ACHN (cell line): ENCODE results near the gene SURF4.
A peak's percentile ranks its signal among the peaks of the same experiment; 100 is the strongest.
"Not testable (repeated sequence)": the region's sequence is repeated elsewhere in the genome, so short reads cannot be mapped to it uniquely, and the experiment has no call there.

ENCODE experiments used
- DNase-seq: peaks from one replicate; pipeline ENCODE4 v3.0.0-alpha.2; 2015
- in situ Hi-C: cut with HindIII; loops from 2 replicates; pipeline ENCODE4 v1.10.0; 2017; ENCODE audit warnings: low sequenced_read_pairs, low pct_ligation_motif_present, low pct_unique_long_range_greater_than_20kb

SURF4 gene

DNA sequence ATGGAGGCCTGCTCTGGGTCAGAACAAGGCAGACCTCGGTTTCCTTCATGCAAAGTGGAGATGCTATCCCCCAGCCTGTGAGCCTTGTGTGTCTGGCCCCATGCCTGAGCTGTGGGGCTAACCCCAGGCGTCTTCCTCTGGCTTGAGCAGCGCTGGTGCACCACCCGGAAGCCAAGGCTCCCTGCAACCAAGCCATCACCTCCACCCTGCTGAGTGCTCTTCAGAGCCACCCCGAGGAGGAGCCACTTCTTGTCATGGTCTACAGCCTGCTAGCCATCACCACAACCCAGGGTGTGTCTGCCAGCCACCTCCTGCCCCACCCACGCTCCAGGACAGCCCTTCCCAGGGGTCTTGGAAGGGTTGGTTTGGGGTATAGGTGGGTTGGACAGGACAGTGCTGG lies 25.7 kb upstream of the SURF4 start:
- in situ Hi-C loops, result no loop called here
- DNase-seq, result no peak

DNA sequence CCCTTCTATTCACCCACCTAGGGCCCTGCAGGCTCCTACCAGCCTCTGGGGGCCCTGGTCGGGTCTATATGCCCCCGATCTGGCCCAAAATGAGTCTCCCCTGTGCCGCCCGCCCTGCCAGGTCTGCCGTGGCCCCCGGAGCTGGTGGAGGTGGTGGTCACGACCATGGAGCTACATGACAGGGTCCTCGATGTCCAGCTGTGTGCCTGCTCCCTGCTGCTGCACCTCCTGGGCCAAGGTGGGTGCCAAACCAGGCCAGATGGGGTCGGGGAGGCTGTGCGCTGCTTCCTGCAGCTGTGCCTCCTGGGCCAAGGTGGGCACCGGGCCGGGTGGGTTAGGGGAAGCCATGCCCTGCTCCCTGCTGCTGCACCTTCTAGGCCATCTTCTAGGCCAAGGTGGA lies 24.4 kb upstream of the SURF4 start:
- no peak for DNase-seq
- in situ Hi-C loops, result no loop called here

DNA sequence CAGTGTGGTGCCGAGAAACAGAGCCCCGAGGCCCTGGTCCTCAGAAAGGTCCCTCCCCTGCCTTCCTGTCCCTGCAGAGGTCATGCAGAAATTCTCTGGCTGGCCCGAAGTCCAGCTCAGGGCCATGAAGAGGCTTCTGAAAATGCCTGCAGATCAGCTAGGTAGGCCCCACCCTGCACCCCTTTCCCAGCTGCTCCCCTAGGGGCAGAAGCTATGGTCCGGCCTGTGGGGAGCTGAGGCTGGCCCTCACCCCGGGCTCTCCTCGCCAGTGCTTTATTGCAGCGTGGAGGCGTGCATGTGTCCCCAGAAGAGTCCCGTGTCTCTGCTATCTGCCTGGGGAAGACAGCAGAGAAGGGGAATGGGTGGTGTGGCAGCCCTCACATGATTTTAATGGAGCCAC lies 22.0 kb upstream of the SURF4 start:
- in situ Hi-C loops, result no loop called here
- no peak for DNase-seq

DNA sequence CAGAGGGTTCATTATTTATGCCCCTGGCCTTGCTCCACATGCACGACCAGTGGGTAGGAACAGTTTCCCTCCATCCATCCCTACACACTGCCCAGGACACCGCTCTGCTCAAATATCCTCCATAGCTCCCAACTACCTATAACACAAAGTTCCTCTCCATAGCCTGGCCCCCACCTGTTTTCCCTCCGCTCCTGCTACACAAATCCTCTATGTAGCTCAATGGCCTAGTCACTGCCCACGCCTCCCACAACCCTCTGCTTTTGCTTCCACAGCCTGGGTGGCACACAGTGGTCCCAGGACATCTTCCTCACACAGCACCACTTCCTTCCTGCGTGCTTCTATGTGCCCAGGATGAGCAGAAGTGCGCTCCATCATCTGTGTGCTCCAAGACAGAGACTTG lies 21.5 kb upstream of the SURF4 start:
- no peak for DNase-seq
- in situ Hi-C loops, result no loop called here

DNA sequence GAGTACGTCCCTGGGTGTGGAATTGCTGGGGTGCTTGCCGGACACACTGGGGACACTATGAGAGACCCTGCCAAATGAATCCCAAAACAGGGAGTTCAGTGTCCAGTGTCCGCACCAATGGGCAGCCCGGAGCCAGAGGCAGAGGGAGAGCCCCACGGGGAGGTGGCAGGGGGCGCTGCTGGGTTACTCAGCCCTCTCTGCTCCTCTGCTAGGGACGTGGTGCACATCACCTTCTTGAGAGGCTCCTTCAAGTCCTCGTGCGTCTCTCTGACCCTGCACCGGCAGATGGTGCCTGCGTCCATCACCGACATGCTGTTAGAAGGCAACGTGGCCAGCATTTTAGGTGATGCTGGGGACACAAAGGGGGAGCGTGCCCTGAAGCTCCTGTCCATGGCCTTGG lies 21.1 kb upstream of the SURF4 start:
- in situ Hi-C loops, result no loop called here
- DNase-seq, result peak; percentile 13

DNA sequence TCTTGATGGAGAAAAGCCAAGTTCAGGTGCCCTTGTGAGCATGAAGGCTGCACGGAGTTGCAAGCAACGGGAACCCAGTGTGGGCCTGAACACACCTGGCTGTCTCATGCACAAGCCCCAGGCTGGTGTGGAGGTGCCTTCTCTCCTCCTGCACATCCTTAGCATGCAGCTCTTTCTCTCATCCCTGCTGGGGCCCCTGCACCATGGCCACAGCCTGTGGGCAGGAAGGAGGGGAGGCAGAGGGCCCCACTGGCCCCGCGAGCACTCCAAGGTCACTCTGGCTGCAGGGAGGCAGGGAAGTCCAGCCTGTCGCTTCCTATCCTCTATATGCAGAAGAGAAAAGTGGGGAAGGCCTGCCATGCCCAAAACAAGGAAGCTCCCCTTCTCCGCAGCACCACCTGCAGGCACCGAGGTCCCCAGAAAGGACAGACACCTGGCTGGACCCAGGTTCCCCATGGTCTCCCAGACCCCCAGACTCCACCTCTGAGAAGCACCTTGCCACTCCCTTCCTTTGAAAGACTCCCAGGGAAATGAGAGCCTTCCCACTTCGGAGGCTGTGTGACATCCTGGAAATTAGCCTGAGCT lies 18.9 kb upstream of the SURF4 start:
- in situ Hi-C loops, result no loop called here
- no peak for DNase-seq

DNA sequence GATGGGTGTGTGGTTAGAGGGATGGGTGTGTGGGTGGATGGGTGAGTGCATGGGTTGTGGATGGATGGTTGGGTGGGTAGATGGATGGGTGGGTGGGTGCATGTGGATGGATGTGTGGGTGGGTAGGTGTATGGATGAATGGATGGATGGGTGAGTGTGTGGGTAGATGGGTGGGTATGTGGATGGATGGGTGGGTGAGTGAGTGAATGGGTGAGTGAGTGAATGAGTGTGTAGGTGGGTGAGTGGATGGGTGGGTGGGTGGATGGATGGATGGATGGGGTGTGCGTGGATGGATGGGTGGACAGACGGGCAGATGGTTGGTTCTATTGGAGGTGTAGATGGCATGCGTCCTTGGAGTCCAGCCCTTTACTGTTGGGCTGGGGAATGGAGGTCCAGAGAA lies 17.5 kb upstream of the SURF4 start:
- DNase-seq, result no peak
- in situ Hi-C loops, result no loop called here

DNA sequence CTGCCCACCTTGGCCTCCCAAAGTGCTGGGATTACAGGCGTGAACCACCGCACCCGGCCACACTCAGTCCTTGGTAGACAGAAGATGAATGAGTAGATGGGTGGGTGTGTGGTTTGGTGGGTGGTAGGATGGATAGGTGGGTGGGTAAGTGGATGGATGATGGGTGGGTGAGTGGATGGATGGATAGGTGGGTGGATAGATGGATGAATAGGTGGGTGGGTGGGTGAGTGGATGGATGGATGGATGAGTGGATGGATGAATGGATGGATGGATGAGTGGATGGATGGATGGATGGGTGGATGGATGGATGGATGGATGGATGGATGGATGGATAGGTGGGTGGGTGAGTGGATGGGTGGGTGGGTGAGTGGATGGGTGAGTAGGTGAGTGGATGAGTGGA lies 16.4 kb upstream of the SURF4 start:
- in situ Hi-C loops, DNase-seq: not testable (repeated sequence)

DNA sequence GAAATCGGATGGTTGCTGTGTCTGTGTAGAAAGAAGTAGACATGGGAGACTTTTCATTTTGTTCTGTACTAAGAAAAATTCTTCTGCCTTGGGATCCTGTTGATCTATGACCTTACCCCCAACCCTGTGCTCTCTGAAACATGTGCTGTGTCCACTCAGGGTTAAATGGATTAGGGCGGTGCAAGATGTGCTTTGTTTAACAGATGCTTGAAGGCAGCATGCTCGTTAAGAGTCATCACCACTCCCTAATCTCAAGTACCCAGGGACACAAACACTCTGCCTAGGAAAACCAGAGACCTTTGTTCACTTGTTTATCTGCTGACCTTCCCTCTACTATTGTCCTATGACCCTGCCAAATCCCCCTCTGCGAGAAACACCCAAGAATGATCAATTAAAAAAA lies 15.6 kb upstream of the SURF4 start:
- DNase-seq, in situ Hi-C loops: not testable (repeated sequence)

DNA sequence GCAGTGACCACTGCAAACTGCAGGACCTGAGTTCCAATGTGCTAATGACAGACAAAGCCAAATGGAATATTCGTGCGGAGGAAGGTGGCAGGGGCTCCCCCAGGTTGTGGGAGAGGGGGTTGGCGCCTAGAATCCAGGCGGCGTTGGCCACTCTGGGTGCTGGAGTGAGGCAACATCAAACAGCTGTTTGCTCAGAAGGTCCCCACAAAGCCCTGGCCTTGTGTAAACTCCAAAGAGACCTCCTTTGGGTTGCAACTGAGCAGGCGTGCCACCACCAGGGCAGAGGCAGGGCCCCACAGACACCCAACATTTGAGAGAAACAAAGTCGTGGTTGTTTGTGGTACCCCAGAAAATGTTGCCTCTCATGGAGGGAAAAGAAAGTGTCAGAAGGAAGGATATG lies 14.9 kb upstream of the SURF4 start:
- in situ Hi-C loops, result no loop called here
- no peak for DNase-seq

DNA sequence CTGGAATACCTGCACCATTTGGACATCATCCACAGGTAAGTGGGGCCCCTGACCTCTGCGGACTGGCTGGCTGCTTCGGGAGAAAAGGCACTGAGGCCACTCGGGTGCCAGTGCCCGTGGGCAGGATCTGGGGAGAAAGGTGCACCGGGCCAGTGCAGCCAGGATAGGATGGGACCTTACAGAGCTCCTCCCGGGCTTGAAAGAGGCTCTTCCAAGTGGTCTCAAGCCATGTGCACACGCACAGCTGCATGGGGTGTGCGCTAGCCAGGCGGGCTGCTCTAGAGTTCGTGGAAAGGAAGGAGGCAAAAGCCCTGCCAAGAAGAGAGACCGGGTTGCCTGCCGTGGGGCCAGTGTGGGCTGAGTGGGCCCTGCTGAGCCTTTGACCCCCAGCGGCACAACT lies 13.7 kb upstream of the SURF4 start:
- in situ Hi-C loops, result no loop called here
- no peak for DNase-seq

DNA sequence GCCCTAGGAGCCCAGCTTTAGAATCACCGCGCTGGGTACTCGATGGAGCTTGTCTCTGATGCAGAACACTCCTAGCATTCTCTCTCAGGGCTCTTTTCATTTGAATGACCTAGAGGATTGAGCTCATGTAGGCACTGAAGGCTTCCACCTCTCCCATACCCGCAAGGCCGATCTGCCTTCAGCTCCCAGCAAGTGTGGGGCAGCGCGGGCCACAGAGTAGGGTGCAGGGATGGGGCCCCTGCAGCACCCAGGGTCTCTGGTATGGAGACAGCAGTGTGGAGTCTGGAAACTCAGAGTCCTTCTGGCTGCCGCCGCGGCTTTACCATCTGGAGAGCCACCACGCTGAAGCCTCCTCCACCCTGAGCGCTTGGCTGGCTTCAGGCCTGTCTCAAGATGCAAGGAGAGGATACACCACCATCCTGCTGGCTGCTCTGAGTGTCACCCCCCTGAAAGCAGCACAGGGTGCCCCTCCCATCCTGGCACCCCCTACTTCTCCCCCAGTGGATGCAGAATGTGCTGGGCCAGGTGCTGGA lies 13.2 kb upstream of the SURF4 start:
- in situ Hi-C loops, result no loop called here

DNA sequence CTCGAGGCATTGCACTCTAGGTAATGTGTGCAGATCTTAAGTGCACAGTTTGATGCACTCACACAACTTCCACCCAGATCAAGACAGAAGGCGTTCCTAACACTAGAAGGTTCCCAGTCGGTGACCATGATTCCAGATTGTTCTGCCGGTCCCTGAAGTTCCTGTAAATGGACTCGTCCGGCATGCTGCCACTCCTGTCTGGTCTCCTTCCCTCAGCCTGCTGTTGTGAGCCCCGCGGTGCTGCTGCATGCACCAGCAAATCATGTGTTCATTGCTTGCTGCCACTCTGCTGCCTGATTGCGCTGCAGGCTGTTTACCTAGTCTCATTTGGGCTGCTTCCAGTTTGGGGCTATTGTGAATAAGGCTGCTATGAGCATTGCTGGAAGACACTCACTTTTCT lies 11.8 kb upstream of the SURF4 start:
- in situ Hi-C loops, result no loop called here
- DNase-seq, result no peak

More for the DNA sequence above, 13.2 kb upstream of the SURF4 start:
- no peak for DNase-seq

DNA sequence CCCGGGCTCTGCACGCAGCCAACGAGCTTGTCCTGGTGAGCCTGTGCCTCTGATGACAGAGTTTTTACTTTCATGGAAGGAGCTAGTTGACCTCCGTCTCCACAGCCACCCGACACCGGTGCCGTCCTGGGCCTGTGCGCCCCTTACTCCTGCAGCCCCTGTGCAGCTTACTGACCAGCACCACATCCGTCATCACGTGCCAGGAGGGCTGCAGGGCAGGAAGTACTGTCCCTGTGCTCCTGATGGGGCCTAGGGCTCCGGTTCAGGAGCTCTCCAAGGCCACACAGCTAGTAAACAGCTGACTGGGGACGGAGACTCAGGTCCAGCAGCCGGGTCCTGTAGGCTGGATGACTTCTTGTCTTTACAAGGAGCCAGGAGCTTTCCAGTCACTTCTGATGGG lies 10.5 kb upstream of the SURF4 start:
- in situ Hi-C loops, result no loop called here
- DNase-seq, result no peak

DNA sequence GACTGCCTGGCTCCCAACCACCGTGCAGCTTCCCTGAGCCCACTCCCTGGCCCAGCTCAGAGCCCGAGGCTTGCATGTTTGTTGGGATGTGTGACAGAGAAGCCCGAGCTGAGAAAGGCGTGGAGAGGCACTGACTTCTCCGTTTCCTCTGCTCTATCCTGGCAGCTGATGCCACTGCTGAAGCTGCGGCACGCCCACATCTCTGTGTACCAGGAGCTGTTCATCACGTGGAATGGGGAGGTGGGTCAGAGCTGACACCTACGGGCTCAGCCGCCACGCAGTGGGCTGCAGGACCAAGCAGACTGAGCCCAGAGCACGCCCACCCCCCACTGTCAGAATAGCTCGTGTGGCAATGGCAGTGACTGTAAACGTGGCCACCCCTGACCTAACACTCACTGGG lies 9.6 kb upstream of the SURF4 start:
- no peak for DNase-seq
- in situ Hi-C loops, result no loop called here

DNA sequence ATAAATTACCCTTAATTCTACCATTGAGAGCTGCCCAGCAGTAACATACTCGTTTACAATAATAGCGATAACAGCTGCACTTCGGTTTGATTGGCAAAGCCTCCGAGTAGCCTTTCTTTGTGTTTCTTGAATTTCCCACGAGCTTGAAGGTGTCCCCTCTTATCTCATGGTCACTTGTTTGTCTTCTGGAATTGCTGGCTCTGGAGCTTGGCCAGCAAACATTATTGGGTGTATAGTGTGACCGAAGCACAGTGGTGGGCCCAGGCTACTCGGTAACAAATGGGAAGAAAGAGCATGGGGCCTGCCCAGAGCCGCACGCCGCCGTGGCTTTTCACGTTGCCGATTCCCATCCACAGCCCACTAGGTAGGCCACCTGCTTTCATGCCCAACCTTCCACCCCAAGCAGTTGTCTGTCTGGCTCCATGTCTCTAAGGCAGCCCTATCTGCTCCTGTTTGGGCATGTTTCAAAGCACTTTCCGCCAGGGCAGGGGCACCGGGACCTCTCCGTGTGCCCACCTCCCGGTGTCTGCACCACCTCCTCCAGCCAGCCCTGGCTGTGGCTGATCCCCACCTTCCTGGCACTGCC lies 9.0 kb upstream of the SURF4 start:
- no peak for DNase-seq
- in situ Hi-C loops, result no loop called here

DNA sequence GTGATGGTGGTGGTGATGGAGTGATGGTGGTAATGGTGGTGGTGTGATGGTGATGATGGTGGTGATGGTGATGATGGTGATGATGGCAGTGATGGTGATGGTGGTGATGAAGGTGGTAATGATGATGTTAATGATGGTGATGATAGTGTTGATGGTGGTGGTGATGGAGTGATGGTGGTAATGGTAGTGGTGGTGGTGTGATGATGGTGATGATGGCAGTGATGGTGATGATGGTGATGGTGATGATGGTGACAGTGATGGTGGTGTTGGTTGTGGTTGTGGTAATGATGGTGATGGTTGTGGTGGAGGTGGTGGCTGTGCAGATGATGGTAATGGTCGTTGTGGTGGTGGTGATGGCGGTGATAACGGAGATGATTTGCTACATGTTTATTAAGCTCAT lies 7.6 kb upstream of the SURF4 start:
- in situ Hi-C loops, result no loop called here
- DNase-seq, result no peak

DNA sequence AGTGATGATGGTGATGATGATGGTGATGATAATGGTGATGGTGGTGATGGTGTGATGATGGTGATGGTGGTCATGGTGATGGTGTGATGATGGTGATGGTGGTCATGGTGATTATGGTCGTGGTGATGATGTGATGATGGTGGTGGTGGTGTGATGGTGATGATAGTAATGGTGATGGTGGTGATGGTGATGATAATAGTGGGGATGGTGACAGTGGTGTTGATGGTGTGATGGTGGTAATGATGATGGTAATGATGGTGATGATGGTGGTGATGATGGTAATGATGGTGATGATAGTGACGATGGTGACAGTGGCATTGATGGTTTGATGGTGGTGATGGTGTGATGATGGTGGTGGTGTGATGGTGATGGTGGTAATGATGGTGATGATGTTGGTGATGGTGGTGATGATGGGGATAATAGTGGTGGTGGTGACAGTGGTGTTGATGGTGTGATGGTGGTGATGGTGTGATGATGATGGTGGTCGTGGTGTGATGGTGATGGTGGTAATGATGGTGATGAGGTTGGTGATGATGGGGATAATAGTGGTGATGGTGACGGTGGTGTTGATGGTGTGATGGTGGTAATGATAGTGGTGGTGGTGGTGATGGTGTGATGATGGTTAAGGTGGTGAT lies 6.8 kb upstream of the SURF4 start:
- in situ Hi-C loops, result no loop called here
- no peak for DNase-seq

DNA sequence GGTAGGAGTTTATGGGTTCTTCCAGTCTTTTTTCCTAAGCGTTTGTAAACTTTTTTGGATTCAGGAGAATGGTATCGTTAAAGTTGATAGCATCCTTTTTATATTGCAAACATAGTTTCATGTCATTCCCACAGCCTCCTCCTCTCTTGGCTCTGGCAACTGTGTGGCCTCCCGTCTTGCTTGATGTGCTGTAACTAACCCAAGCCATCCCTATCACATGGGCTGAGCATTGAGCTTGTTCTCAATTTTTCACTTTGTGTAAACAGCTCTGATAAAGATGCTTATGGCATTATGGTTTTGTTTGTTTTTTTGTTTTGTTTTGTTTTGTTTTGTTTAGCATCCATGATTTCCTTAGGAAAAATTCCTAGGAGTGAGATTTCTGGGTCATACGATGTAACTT lies 4.9 kb upstream of the SURF4 start:
- DNase-seq, result no peak
- in situ Hi-C loops, result no loop called here
